GM23338 (cell line): Measurements from ENCODE around the gene KANK3. TPM values are rescaled to one million over a fixed set of nuclear protein-coding genes. Genes with fewer than 3 reads are reported as not detected.

ENCODE experiments used
- ATAC-seq: fragments of 200-7000 bp; cut with Tn5 transposase; 3 replicates; pipeline ENCODE4 v1.9.1; 2020
- DNase-seq: peaks from one replicate; pipeline ENCODE4 v3.0.0-alpha.2; 2015; ENCODE audit warnings: low spot score
- H2AFZ ChIP-seq: fragments of 200-600 bp; sonication (generic); 2 replicates; pipeline ENCODE4 v1.8.0; 2016; ENCODE audit warnings: antibody characterized with exemption, mild to moderate bottlenecking, moderate library complexity
- H3F3A ChIP-seq: fragments of 200-600 bp; sonication (generic); replicated peaks from 2 replicates; pipeline ENCODE4 v1.8.0; 2017; ENCODE audit warnings: antibody characterized with exemption, mixed run types, low read depth
- H3K27ac ChIP-seq: fragments of 200-600 bp; sonication (generic); 2 replicates; pipeline ENCODE4 v1.6.1; 2016; ENCODE audit warnings: low read depth
- H3K27me3 ChIP-seq: fragments of 200-600 bp; sonication (generic); 2 replicates; pipeline ENCODE4 v1.8.0; 2016; ENCODE audit warnings: mild to moderate bottlenecking, mixed run types, moderate library complexity; ENCODE audit not compliant: insufficient read depth
- H3K36me3 ChIP-seq: fragments of 200-600 bp; sonication (generic); 2 replicates; pipeline ENCODE4 v1.8.0; 2016; ENCODE audit warnings: mild to moderate bottlenecking; ENCODE audit not compliant: insufficient read depth
- H3K4me1 ChIP-seq: fragments of 200-600 bp; sonication (generic); 2 replicates; pipeline ENCODE4 v1.8.0; 2016; ENCODE audit warnings: mild to moderate bottlenecking, moderate library complexity; ENCODE audit not compliant: insufficient read depth
- H3K4me2 ChIP-seq: fragments of 200-600 bp; sonication (generic); 2 replicates; pipeline ENCODE4 v1.7.1; 2017; ENCODE audit warnings: mixed run types
- H3K4me3 ChIP-seq: fragments of 200-600 bp; sonication (generic); 2 replicates; pipeline ENCODE4 v1.6.1; 2016; ENCODE audit warnings: mixed run types
- H3K79me2 ChIP-seq: fragments of 200-600 bp; sonication (generic); replicated peaks from 2 replicates; pipeline ENCODE4 v1.8.0; 2017; ENCODE audit warnings: mild to moderate bottlenecking; ENCODE audit not compliant: insufficient read depth
- H3K9me2 ChIP-seq: fragments of 200-600 bp; sonication (generic); 2 replicates; pipeline ENCODE4 v1.8.0; 2017; ENCODE audit not compliant: insufficient read depth
- H4K20me1 ChIP-seq: fragments of 200-600 bp; sonication (generic); replicated peaks from 2 replicates; pipeline ENCODE4 v1.8.0; 2017; ENCODE audit warnings: mild to moderate bottlenecking; ENCODE audit not compliant: insufficient read depth
- H3K27ac Mint-ChIP-seq: 2 replicates; pipeline ENCODE4 v1.8.0; 2020; ENCODE audit warnings: inconsistent platforms, mild to moderate bottlenecking, moderate library complexity, mixed read lengths
- H3K27me3 Mint-ChIP-seq: 3 replicates; pipeline ENCODE4 v1.8.0; 2022; ENCODE audit warnings: low read depth, mild to moderate bottlenecking, moderate library complexity, mixed read lengths, inconsistent platforms; ENCODE audit not compliant: insufficient read depth, poor library complexity
- H3K36me3 Mint-ChIP-seq: 3 replicates; pipeline ENCODE4 v1.8.0; 2021; ENCODE audit warnings: low read depth, mild to moderate bottlenecking, inconsistent platforms, moderate library complexity, mixed read lengths
- H3K4me1 Mint-ChIP-seq: 3 replicates; pipeline ENCODE4 v1.8.0; 2020; ENCODE audit warnings: mild to moderate bottlenecking, inconsistent platforms, mixed read lengths
- H3K4me3 Mint-ChIP-seq: 3 replicates; pipeline ENCODE4 v1.8.0; 2021; ENCODE audit warnings: moderate library complexity, mild to moderate bottlenecking, inconsistent platforms, mixed read lengths
- H3K9me3 Mint-ChIP-seq: 3 replicates; pipeline ENCODE4 v1.8.0; 2020; ENCODE audit warnings: moderate library complexity, mild to moderate bottlenecking, inconsistent platforms, mixed read lengths
- CREB1 ChIP-seq: fragments of 250-450 bp; sonication (Bioruptor Pico); IDR thresholded peaks from 2 replicates; pipeline ENCODE4 v1.5.0; 2020; ENCODE audit warnings: low read depth, mild to moderate bottlenecking, moderate library complexity
- EZH2 ChIP-seq: fragments of 200-600 bp; sonication (generic); IDR thresholded peaks from one replicate; pipeline ENCODE4 v1.8.0; 2017; ENCODE audit warnings: antibody characterized with exemption, mild to moderate bottlenecking, low read depth; ENCODE audit not compliant: unreplicated experiment
- EZH2phosphoT487 ChIP-seq: fragments of 200-600 bp; sonication (generic); IDR thresholded peaks from one replicate; pipeline ENCODE4 v1.8.1; 2018; ENCODE audit warnings: antibody characterized with exemption; ENCODE audit not compliant: unreplicated experiment
- JUNB ChIP-seq: IDR thresholded peaks from one replicate; pipeline ENCODE4 v1.6.1; 2016; ENCODE audit warnings: antibody characterized with exemption; ENCODE audit not compliant: unreplicated experiment
- NANOG ChIP-seq: IDR thresholded peaks from 2 replicates; pipeline ENCODE4 v1.6.1; 2016; ENCODE audit warnings: antibody characterized with exemption, borderline replicate concordance
- POLR2AphosphoS5 ChIP-seq: IDR thresholded peaks from 2 replicates; pipeline ENCODE4 v1.6.1; 2016; ENCODE audit warnings: antibody characterized with exemption, low read depth
- REST ChIP-seq: IDR thresholded peaks from one replicate; pipeline ENCODE4 v1.6.1; 2018; ENCODE audit warnings: antibody characterized with exemption; ENCODE audit not compliant: unreplicated experiment
- STAT1 ChIP-seq: IDR thresholded peaks from one replicate; pipeline ENCODE4 v1.6.1; 2016; ENCODE audit warnings: antibody characterized with exemption; ENCODE audit not compliant: unreplicated experiment
- ZNF114 ChIP-seq: fragments of 250-450 bp; sonication (Bioruptor Pico); IDR thresholded peaks from 2 replicates; pipeline ENCODE4 v1.5.0; 2020; ENCODE audit warnings: mild to moderate bottlenecking, moderate library complexity
- ZNF331 ChIP-seq: fragments of 250-450 bp; sonication (Bioruptor Pico); IDR thresholded peaks from 2 replicates; pipeline ENCODE4 v1.5.0; 2020; ENCODE audit warnings: low read depth, mild to moderate bottlenecking, moderate library complexity
- polyA plus RNA-seq: library from polyadenylated mRNA; unstranded; fragments of >200 nt; fragmentation: Nextera tagmentation; extraction: Ambion mirVana; gene quantifications from 2 replicates; pipeline ENCODE4 v1.2.1, GENCODE V29; 2016
- total RNA-seq: library from RNA; depleted of rRNA; stranded (reverse); fragments of >200 nt; shearing (Covaris generic); gene quantifications from 2 replicates; pipeline ENCODE4 v1.2.3, GENCODE V29; 2014
- TF ChIP-seq, protein P1 (sequence below): fragments of 250-450 bp; sonication (Bioruptor Pico); IDR thresholded peaks from 2 replicates; pipeline ENCODE4 v1.5.0; 2020; ENCODE audit warnings: mild to moderate bottlenecking, moderate library complexity
- TF ChIP-seq, protein P2 (sequence below): IDR thresholded peaks from 2 replicates; pipeline ENCODE4 v1.6.1; 2016; ENCODE audit warnings: antibody characterized with exemption
- TF ChIP-seq, protein P3 (sequence below), 2 experiments: fragments of 200-600 bp in 1 of 2; sonication (generic) in 1 of 2; conservative IDR thresholded peaks; 2 replicates each; pipeline versions ENCODE4 v1.5.1 to v1.6.1; 2016 to 2017; ENCODE audit warnings: antibody characterized with exemption in 2 of 2, low read depth in 2 of 2, mild to moderate bottlenecking in 2 of 2, moderate library complexity in 1 of 2

The KANK3 gene
- total and polyA plus RNA-seq, 2 experiments from 2014 or later = 2.0 to 9.3 TPM

- no peak overlapping the region for H3K27ac Mint-ChIP-seq
- Histone ChIP-seq H3K4me3 (no peak overlapping the region), H3K4me1 (peaks cover 10% of the 10 kb centered on the region; the same call in 1 of the 2 replicates), H4K20me1 (peaks cover 3% of the 10 kb centered on the region; the same call in 1 of the 2 replicates), H3K27ac (no peak overlapping the region), H3K27me3 (no peaks in the 10 kb centered on the region), H3K36me3 (no peaks in the 10 kb centered on the region), H3K9me2 (no peaks in the 10 kb centered on the region), H3K79me2 (peaks cover 10% of the 10 kb centered on the region), H3K4me2 (no peak overlapping the region), H3F3A (peaks cover 3% of the 10 kb centered on the region), H2AFZ (no peak overlapping the region)
- peaks cover 15% of the 10 kb centered on the region for H3K27me3 Mint-ChIP-seq
- no peak overlapping the region for H3K4me3 Mint-ChIP-seq
- no peak for TF ChIP-seq REST
- TF ChIP-seq, protein P1, sequence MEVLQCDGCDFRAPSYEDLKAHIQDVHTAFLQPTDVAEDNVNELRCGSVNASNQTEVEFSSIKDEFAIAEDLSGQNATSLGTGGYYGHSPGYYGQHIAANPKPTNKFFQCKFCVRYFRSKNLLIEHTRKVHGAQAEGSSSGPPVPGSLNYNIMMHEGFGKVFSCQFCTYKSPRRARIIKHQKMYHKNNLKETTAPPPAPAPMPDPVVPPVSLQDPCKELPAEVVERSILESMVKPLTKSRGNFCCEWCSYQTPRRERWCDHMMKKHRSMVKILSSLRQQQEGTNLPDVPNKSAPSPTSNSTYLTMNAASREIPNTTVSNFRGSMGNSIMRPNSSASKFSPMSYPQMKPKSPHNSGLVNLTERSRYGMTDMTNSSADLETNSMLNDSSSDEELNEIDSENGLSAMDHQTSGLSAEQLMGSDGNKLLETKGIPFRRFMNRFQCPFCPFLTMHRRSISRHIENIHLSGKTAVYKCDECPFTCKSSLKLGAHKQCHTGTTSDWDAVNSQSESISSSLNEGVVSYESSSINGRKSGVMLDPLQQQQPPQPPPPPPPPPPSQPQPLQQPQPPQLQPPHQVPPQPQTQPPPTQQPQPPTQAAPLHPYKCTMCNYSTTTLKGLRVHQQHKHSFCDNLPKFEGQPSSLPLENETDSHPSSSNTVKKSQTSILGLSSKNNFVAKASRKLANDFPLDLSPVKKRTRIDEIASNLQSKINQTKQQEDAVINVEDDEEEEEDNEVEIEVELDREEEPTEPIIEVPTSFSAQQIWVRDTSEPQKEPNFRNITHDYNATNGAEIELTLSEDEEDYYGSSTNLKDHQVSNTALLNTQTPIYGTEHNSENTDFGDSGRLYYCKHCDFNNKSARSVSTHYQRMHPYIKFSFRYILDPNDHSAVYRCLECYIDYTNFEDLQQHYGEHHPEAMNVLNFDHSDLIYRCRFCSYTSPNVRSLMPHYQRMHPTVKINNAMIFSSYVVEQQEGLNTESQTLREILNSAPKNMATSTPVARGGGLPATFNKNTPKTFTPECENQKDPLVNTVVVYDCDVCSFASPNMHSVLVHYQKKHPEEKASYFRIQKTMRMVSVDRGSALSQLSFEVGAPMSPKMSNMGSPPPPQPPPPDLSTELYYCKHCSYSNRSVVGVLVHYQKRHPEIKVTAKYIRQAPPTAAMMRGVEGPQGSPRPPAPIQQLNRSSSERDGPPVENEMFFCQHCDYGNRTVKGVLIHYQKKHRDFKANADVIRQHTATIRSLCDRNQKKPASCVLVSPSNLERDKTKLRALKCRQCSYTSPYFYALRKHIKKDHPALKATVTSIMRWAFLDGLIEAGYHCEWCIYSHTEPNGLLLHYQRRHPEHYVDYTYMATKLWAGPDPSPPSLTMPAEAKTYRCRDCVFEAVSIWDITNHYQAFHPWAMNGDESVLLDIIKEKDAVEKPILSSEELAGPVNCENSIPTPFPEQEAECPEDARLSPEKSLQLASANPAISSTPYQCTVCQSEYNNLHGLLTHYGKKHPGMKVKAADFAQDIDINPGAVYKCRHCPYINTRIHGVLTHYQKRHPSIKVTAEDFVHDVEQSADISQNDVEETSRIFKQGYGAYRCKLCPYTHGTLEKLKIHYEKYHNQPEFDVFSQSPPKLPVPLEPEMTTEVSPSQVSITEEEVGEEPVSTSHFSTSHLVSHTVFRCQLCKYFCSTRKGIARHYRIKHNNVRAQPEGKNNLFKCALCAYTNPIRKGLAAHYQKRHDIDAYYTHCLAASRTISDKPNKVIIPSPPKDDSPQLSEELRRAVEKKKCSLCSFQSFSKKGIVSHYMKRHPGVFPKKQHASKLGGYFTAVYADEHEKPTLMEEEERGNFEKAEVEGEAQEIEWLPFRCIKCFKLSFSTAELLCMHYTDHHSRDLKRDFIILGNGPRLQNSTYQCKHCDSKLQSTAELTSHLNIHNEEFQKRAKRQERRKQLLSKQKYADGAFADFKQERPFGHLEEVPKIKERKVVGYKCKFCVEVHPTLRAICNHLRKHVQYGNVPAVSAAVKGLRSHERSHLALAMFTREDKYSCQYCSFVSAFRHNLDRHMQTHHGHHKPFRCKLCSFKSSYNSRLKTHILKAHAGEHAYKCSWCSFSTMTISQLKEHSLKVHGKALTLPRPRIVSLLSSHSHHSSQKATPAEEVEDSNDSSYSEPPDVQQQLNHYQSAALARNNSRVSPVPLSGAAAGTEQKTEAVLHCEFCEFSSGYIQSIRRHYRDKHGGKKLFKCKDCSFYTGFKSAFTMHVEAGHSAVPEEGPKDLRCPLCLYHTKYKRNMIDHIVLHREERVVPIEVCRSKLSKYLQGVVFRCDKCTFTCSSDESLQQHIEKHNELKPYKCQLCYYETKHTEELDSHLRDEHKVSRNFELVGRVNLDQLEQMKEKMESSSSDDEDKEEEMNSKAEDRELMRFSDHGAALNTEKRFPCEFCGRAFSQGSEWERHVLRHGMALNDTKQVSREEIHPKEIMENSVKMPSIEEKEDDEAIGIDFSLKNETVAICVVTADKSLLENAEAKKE (CRISPR knock-in tag) = no peak
- TF ChIP-seq, protein P2, sequence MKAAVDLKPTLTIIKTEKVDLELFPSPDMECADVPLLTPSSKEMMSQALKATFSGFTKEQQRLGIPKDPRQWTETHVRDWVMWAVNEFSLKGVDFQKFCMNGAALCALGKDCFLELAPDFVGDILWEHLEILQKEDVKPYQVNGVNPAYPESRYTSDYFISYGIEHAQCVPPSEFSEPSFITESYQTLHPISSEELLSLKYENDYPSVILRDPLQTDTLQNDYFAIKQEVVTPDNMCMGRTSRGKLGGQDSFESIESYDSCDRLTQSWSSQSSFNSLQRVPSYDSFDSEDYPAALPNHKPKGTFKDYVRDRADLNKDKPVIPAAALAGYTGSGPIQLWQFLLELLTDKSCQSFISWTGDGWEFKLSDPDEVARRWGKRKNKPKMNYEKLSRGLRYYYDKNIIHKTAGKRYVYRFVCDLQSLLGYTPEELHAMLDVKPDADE = no peak
- no peak for TF ChIP-seq JUNB
- TF ChIP-seq EZH2 = no peak
- no peak for TF ChIP-seq ZNF114 (CRISPR knock-in tag)
- TF ChIP-seq POLR2AphosphoS5 = no peak
- TF ChIP-seq EZH2phosphoT487 = no peak
- TF ChIP-seq, protein P3, sequence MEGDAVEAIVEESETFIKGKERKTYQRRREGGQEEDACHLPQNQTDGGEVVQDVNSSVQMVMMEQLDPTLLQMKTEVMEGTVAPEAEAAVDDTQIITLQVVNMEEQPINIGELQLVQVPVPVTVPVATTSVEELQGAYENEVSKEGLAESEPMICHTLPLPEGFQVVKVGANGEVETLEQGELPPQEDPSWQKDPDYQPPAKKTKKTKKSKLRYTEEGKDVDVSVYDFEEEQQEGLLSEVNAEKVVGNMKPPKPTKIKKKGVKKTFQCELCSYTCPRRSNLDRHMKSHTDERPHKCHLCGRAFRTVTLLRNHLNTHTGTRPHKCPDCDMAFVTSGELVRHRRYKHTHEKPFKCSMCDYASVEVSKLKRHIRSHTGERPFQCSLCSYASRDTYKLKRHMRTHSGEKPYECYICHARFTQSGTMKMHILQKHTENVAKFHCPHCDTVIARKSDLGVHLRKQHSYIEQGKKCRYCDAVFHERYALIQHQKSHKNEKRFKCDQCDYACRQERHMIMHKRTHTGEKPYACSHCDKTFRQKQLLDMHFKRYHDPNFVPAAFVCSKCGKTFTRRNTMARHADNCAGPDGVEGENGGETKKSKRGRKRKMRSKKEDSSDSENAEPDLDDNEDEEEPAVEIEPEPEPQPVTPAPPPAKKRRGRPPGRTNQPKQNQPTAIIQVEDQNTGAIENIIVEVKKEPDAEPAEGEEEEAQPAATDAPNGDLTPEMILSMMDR (conservative IDR thresholded peaks at IDR 0.05; ENCODE audit: low read depth in 2 of 2) = no peak
- no peak for TF ChIP-seq NANOG
- no peak for TF ChIP-seq STAT1
- TF ChIP-seq CREB1 (CRISPR knock-in tag) = no peak
- no peak for TF ChIP-seq ZNF331 (CRISPR knock-in tag)
- ATAC-seq (no peak), DNase-seq (no peak)
- peaks cover 55% of the 10 kb centered on the region for H3K36me3 Mint-ChIP-seq
- H3K9me3 Mint-ChIP-seq = no peaks in the 10 kb centered on the region
- peaks cover 17% of the 10 kb centered on the region for H3K4me1 Mint-ChIP-seq
These were observed 31.4 kb downstream of the KANK3 start for GRCh38 chr19:8311461-8312260.
